GM21381 (cell line): Measurements from ENCODE around the gene FOXJ1.

Experiments used
- ATAC-seq: cut with Tn5 transposase; IDR thresholded peaks from one replicate; pipeline ENCODE4 v1.9.1; 2021; ENCODE audit warnings: mild to moderate bottlenecking, moderate library complexity; ENCODE audit not compliant: unreplicated experiment

The FOXJ1 gene

DNA sequence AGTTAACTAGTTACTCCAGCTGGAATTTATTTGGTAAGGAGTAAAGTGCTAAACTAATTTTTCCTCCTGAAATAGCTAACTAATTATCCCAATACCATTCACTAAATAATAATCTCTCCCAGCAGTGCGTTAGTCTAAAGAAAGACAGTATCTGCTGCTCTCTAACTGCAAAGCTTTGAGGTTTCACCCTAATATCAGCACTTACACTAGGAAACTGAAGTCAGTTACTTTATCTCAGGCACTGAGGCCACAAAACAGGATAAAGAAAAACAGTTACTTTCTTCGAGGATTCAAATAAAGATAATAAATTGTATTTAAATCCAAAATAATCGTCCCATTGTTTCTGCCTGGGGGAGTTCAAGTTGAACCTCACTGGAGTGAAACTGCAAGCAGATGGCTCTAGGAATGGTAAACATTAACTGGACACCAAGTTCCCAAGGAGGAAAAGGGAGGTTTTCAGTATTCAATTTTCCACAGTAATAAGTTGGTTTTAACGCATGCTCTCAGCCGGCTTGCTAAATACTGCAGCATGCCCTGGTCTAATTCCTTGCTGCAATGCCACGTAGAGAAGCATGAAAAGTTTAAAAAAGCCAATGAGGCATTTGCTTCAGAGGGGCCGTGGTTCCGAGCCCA is 20.0 kb upstream of the FOXJ1 start:
- no peak for ATAC-seq

DNA sequence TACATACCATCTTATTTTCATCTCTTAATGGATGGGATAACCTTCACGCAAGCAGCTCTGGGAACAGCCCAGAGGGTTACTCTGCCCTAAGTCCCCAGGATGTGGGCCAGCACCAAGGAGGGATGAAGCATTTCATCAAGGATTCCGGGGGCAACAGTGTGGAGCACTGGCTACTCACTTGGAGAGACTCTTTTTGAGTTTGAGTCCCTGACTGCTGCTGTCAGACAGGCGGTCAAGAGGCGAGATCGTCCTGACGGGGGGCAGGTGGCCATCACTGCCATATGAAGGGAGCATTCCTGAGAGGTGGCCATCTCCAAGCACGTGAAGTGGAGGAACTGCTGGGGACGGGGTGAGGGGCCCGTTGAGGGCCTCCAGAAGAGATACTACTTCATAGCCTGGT is 18.1 kb upstream of the FOXJ1 start:
- ATAC-seq, result no peak

- ATAC-seq, result no peak
Observed at GRCh38 chr17:76157759-76158158, 16.7 kb upstream of the FOXJ1 start.

DNA sequence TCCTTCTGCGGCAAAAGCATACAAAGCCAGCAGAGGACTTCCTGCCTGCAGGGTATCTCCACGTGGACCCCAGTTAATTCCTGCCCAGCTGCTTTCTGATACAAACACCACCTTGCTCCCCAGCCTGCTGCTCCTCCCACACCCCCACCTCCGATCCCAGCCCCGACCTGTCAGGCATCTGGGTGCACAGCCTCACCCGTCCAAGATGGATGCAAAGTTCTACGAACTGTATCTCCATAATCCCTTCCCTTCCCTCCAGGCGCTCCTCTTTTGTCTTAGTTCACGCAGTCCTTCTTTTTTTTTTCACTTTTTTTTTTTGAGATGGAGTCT is 15.6 kb upstream of the FOXJ1 start:
- no peak for ATAC-seq

- no peak for ATAC-seq
Observed at GRCh38 chr17:76155988-76156661, 15.1 kb upstream of the FOXJ1 start.

DNA sequence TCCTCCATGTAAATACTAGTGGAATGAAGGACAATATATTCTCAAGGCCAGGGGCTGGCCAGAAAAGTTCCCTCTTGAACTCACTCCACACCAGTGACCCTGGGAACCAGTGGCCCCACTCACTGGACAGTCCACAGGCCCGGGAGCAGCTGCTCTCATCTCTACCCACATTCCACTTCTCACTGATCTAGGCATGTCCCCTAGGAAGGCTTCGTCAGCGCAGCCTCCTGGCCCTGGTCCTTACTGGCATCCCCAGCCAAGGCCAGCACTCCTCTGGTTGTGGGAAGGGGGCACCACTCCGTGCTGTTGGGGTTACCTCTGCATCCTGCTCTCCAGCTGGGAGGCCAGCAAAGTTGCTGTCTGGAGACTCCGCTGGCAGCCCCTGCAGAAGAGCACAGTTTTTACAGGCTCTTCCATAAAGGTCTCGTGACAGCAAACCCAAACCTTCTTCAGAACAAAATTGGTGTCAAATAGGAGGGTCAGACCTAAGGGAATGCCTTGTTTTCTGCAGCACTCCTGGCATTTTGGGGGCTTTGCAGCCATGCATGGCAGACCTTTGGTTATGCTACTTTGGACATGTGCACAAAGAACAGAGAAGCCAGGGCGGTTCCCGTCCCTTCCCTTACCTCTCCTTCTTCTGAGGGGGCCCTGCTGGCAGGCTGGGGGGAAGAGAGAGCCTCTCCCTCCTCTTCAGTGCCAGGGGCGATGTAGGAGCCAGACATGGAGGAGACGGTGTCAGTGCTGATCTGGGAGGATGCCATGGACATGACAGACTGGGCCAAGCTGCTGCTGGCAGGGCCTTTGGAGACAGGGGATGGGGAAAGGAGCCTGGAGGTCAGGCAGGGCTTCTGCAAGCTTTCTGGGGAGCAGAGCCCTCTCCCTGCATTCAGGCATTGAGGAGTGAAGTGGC is 14.1 kb upstream of the FOXJ1 start:
- ATAC-seq, result no peak

DNA sequence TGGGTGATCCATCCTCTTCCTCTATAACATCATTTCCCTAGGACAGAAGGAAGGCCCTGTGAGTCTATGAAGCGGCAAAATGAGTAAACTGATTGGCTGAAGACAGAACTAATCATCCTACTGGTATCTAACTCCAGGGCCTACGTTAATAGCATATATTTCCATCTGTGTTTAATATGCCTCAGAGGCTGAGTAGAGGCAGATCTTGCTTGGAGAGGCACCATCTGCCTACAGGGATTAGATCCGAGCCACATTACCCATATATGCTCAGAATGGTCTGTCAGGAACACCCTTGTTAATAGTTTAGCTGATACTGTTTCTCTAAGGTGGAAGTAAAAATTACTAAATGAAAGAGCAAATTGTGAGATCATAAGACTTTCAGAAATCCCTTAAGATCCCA is 13.2 kb upstream of the FOXJ1 start:
- ATAC-seq, result no peak

DNA sequence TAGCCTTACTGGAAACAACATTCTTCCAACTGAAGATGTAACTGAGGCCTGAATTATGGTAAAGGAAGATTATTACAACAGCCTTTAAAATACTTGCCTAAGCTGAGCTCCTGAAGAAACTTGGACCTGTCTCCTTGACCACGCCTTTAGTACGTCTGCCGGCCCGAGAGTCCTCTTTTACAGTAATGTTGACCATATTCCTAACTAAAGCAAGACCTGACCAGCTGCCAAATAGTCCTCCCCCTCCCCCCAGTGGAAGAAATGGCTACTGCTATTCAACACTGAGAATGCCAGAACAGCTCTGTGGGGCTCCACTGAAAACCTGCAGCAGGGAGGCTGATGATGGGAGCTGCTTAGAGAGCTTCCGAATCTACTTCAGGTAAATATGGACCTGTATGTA is 12.6 kb upstream of the FOXJ1 start:
- ATAC-seq, result no peak

DNA sequence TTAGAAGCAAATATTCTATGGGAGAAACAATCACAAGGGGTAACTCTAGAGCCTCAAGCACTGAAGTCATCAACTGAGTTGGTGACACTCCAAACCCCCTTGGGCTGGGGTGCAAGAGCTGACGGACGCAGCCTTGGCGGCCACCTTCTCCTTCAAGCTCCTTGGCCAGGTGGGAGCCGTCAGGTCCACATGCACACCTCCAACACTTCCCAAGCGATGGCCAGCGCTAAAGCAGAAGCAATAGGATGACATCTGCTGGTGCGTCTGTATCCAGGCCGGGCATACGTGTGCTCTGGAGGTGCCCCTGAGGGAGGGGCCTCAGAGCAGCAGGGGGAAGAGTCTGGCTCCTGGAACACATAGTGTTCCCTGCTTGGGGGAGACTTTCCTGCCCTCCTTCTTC is 12.2 kb upstream of the FOXJ1 start:
- no peak for ATAC-seq

GRCh38 chr17:76152591-76152990 is 11.5 kb upstream of the FOXJ1 start:
- ATAC-seq, result no peak

GRCh38 chr17:76151896-76152454 is 10.9 kb upstream of the FOXJ1 start:
- ATAC-seq, result no peak

DNA sequence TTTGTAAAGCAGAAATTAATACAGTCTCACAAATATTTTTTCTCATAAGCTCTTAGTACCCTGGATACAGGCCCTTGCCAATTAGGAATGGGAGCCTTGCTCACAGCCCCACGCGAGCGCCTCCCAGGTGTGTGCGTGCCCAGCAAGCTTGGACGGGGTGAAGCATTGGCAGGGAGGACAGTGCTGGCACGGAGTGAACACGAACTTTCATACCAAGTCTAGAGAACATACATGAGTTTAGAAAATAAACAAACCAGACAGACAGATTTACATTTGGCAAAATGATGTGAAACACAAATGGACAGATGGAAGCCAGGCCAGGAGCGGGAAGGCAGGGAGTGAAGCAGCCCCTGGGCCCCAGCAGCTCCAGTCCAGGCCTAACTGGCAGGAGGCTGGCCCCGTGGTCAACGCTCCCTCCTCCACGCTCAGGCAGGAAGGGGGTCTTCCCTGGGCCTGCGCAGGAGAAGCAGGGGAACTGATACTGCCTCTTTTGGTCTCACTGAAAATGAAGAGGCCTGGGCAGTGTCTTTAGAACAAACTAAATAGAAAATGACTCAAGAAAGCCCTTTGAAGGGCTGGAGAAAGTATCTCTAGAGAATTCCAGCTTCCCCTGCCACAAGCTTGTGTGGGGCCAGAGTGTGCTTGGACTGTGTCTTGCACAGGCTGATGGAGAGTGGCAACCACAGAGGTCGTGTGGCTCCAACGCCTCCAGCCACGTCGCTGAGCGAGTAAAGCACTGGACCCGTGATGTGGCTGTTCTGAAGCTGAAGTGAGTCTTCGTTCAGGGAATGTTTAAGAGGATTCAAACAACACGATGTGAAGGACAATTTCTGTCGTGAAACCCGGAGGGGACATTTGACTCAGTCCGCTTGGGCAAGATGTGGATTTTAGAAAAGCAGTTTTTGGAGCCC is 9.9 kb upstream of the FOXJ1 start:
- no peak for ATAC-seq

- no peak for ATAC-seq
Observed at GRCh38 chr17:76149214-76149613, 8.2 kb upstream of the FOXJ1 start.

DNA sequence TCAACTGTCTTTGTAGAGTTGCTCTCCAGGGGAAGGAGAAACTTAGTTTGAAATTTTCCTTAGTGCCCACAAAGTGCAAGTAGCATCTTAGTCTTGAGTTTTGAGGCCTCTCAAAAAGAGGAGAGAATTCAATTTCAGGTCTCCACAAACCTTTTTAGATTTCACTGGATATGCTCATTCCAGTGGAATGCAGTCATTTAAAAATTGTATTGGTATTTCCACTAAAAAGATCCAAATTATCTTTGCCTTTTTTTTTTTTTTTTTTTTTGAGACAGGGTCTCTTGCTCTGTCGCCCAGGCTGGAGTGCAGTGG is 6.9 kb upstream of the FOXJ1 start:
- no peak for ATAC-seq

DNA sequence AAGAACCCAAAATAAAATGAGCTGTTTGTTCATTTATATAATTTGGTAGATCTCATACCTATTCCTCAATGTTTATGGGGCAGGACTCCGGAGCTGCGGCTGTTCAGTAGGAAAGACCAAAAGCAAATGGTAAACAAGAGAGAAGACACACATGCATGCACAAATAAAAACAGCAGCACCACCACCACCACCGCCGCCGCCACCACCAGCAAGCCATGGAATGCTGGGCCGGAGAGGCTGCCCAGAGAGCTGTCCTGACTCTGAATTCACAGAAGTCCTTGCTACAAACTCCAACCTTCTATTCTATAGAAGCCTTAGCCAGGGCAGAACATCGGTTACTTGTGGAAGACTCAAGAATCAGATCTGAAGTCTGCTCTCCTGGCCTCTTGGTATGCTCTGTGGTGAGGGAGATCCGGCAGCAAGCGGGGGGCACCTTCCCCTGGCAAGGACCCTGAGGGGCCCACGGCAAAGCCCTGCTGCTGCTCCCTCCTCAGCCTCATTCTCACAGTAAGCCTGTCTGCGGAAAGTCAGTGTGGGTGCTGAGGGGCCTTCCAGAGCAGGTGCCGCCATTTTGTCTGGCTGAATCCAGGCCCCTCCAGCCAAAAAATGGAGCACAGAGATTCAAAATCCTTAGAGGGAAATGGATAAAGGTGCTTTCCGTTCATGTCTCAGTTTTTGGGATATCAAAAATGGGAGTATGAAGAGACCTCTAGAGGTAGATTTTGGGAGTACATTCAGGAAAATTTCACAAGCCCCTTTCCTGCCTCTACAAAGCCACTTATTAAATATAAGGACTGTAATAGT is 6.4 kb upstream of the FOXJ1 start:
- ATAC-seq, result no peak

- ATAC-seq, result no peak
Observed at GRCh38 chr17:76146053-76146851, 5.2 kb upstream of the FOXJ1 start.

DNA sequence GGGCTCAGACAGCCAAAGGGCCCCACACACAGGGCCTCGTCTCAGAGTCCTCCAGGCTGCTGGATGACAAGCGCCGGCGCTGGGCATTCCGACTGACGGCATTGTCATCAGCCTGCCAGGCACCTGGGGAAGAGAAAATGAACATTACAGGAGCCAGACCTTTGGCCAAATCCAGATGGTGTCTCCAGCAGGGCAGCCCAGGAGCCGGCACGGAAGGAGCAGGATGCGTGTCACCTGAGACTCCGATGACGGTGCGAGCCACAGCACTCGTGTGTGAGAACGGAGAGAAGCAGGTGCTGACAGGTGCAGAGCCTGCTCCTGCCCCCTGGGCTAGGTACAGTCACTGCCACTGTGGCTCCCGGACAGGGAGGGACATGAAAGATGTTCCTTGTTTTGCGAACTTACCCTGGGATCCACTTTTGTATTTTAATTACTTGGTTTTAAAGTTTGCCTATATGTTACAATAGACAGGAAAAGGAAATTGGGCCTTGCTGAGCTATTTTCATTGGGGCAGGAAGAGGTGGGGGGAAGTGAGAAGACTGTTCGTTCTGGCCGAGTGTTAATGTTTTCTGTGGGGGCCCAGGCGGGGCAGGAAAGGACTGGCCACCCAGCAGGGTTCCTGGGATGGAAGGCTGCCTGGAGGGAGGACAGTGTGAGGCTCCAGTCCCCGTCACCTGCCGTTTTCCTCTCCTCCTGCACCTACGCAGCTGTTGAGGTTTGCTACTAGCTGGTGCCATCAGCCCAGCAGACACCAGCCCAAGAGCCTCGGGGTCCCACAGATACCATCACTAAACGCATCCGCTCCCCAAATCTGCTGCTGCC is 4.4 kb upstream of the FOXJ1 start:
- ATAC-seq, result no peak

DNA sequence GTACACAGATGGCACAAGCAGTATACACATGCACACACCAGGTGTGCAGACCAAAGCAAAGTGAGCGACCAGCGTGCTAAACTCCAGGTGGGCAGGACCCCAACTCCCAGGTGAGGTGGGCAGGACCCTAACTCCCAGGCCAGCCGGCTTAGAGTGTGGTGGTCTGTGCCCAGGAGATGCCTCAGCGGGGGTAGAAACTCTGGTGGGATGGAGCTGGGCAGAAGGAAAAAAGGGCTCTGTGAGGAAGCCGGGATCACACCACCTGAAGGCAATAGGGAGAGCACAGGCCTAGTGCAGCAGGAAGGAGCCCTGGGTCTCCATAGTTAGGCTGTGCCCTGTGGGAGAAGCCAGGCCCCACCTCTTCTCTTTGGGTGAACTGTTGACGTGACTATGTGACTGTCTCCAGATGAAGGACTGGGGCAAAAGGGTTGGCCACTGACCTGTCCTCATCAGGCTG is 1.6 kb upstream of the FOXJ1 start:
- ATAC-seq, result no peak
